Measurements from ENCODE around the gene ANXA2.

Gene ANXA2

DNA sequence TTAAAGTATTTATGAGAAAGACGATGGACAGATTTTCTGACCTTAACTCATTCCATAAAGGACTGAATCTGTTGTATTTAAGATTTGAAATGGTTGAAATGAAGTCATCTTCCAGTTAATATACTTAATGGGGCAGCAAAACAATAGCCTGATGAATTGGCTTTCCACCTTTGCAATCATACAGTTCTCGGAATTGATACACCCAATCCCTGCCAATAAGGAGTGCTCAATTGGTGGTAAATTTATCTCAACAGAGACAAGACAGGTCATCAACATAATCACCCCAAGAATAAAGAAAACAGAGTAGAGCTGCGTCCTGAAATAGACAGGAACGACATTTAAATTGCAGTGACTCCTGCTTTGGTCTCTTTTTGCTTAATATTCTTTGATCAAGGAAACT, 11.2 kb downstream of the ANXA2 start:
- no peak for FAIRE-seq

DNA sequence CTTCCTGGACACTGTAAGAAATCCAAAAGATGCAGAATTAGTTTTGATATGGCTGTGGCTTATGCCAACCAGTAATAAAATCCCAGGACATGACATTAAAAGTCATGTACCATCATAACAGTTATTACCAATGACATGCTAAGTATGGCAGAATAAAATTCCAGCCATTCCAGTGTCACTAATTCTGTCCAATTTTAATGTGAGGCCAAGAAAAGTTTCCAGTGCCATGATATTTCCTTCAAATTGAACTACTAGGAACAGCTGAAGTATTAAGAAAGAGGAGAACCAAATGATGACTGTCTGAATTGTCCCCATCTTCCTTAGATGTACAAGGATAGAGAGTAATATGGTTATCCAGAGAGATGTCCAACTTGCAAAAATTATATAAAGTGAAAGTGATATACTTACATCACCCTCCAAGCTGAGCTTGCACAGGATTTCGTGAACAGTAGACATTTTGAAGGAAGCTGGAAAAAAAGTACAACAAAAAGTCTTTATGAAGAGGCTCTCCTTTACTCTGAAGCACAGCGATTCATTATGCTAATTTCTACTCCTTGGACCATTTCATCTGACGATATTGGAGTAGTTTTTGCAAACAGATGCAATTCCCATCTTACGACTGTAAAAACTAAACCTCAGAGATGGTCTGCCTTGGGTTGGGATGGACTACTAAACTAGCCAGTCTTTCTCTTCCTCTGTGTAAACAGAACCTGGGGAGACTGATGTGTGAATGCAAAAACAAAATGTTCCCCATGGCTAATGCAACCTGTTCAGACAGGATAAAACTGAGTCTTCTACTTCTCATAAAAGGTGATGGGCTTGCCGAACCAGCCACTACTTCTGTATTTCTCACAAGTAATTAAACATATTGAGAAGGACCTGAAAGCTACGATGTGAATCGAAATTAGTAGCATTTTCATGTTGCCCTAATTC, 11.9 kb downstream of the ANXA2 start:
- FAIRE-seq = no peak

DNA sequence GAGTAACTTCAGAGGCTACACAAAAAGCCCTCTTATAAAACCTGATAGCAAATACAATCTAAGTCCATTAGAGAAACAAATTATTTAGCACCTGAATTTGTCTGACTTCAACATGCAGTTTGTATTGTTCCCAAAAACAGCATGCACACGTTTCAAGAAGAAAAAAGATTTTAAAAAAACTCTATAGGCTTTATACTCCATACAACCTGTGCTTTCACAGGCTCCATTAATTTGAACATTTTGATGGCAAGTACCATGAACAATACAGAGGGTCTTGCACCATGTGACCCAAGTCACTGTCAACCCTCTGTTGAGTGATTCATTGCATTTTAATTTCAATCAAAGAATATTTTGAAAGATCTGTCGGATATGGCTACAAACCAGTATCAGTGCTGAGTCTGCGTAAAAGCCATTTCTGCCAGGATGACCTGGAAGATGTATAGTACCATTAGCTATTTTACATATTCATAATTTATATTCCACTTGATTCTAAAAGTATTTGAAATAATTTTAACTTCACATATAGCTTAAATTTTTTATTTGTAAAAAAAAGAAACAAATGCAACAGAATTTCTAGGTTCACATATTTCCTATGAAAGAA, 13.2 kb downstream of the ANXA2 start:
- FAIRE-seq = no peak

DNA sequence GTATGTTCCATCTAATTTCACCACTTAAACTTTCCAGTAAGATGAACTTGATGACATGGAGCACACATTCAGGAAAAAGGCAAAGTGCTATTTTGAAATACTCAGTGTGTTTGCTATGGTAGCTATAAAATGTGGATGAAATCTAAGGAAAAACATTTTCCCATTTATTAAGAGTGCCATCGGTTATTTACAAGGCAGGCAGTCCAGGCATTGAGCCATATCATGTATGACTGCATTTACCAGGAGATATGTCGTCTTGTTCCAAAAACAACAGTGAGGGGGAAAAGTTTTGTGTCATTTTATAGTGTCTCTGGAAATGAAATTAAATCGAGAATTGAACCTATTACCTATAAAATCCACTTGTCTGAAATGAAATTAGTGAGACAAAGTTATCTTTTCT, 13.7 kb downstream of the ANXA2 start:
- no peak for FAIRE-seq

DNA sequence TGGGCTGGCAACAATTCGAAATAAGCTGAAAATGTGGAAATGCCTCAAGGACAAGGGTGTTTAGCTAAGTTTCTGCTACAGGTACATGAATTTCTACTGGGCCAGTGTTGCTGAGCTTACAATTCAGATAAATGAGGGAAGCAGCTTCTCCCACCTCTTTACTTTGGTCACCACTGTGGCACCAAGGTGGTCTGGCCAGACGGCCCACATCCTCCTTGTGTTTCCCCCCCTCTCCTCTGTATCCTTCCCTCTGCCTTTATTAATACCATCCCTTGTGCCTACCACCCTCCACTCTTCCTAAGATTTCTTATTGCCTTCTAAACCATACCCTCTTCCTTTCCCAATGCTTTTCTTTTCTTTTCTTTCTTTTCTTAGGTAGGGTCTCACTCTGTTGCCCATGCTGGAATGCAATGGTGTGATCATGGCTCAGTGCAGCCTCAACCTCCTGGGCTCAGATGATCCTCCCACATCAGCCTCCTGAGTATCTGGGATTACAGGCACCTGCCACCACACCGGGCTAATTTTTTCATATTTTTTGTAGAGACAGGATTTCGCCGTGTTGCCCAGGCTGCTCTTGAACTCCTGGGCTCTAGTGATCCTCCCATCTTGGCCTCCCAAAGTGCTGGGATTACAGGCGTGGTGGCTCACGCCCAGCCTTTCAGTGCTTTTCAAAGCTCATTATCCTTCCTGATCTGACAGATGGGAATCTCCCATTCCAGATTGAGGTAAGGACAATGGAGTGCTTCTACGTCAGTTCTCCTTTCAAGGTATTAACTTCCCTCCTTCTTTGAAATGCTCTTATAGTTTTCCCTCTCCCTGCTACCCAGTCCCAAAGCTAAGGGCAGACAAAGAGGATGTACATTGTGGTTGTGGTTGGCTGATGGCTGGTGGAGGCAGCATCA, 14.8 kb downstream of the ANXA2 start:
- FAIRE-seq = no peak

DNA sequence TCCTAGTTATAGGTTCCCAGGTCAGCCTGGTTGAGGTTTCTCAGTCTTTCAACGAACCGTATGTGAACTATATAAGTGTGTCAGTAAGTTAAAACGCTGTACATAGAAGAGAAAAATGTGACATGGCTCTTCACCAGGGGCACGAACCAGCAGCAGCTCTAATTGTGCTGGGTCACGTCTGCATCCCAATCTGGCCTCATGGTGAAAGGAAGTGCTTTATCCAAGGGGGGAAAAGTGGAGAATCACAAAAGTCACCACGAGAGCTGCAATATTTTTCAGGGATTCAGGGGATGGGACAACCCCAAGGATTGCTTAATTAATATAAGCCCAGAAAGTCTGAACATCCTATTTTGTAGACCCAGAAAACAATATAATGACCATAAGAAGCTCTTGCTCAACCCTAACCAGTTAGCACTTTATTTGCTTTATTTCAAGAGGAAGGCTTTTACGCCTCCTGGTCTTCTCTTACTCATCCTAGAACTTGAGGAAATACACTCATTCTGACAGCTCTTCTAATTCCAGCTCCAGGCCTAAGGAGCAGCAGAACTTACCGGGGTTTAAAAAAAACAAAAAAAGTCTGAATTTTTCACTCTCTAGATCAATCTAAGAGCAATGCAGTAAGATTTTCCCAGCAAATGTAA, 16.5 kb downstream of the ANXA2 start:
- FAIRE-seq = no peak

DNA sequence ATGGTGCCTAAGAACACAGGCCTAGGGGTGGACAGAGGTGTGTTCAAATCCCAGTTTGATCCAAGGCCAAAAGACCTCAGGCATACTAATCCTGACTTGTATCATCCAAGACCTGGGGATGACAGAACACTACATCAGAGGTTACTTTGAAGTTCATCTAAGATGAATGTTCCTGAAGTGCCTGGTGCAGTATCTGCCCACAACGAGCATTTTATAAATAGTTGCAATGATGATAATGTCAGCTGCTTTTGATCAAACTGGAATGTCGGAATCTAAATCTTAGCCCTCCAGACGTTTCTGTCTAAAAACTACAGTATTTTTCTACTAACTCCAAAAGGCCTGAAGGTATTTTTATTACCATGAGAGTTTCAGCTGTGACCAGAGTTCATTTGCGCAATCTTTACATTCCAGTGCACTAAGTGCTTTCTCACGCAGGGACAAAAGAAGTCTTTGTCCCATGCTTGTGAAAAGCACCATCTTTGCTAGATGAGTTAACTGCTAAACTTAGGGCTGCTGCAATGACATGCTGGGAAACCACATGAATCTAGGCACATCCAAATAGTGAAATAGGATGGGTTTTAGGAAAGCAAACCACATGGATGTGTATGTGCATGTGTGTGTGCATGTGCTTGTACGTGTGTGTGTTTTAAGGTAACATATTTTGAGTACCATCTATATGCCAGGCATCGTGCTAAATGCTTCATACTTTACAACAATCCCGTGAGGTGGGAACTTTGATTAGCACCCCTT, 18.1 kb downstream of the ANXA2 start:
- FAIRE-seq = no peak

DNA sequence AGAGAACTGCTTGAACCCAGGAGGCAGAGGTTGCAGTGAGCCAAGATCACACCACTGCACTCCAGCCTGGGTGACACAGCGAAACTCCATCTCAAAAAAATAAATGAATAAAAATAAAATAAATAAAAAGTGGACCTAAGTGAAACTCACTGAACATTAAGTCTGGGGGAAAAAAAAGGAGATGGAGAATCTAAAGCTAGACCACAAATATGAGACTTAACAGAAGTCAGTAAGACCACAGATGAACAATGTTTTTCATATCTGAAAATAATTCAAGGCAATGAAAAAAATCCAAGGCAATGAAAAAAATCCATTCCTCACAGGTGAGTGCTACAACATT, 18.6 kb downstream of the ANXA2 start:
- FAIRE-seq = no peak

DNA sequence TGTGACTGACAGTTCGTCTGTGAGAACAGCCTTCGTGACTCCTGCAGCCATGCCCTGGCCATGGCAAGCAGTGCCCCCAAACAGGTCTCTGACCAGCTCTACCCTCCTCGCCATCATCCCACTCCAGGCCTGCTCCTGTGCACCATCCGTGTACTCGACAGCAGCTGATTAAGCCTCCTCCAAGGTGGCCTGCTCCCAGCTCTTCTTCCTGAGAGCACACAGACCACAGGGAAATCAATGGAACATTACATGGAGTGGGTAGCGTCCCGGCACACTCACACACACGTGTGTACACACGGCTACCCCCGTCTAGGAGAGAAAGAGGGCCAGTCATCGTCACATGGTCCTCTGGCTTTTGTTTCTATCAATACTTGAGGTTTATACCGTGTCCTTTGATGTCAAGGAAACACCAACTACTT, 21.1 kb downstream of the ANXA2 start:
- FAIRE-seq = no peak

DNA sequence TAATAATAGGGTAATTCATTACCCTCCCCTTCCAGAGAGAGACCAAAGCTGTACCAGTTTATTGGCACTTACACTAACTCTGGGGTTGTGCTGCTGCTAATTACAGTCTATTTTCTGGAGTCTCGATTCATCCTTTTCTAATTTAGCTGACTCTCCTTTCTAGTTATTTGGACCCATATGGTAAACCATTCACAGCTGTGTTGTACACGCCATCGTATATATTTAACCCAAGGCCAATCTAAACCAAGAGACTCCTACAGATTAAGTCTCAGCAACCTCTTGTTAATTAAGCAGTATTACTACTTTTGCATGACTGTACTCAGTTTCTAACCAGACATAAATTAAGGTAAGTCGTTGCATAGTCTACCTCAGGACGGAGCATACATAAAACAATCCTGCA, 22.5 kb downstream of the ANXA2 start:
- FAIRE-seq = no peak

DNA sequence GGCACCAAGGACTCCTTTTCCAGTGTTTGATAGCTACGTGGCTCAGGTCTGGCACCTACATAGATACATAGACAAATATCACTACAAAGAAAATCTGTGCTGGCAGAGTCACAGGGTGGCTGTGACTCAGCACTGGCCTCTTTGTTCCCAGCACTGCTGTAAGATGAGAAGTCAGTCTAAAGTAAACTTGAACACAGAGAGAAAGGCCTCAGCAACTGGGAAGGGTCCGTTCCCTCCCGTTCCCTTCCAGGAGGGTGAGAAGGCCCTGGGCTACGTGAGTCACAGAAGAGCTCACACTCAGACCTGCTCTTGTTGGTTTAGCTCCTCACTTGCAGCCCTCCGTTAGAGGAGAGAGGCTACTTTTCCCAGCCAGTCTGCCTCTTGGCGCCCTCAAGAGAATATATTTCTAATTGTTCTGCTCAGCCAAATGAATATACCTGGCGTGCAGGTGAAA, 23.1 kb downstream of the ANXA2 start:
- FAIRE-seq = no peak

DNA sequence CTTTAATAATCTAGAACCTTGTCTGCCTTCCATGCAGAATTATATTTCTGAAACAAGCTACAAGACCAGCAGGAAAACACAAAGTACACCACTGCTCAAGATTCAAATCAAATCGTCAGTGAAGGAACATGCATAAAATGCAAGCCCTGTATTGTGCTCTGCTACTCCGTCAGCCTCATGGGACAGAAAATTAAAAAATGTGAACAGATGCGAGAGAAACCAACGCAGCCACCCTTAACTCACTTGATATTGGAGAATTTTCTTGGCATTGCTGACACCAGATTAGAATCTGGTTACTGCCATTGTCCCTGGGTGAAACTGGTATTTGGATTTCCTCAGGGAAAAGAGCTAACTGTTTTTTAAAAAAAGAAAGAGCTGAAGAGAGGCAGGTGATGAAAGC, 23.6 kb downstream of the ANXA2 start:
- FAIRE-seq = no peak

DNA sequence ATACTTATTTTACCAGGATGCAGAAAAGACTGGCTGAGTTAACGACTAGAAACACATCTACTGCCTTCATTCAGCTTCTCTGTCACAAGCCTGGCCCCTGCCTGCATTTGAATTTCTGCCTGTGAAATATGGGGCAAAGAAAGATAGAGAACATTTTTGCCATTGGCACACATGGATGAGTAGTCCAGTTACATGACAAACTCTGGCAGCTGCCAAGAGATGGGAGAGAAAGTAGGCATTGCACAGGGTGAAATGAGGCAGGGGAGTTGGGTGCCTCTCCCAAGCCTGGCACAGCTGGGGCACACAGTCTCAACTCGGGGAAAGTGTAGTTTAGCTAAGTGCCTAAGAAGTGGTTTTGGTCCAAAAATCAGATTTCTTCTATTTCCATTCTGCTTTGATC, 24.0 kb downstream of the ANXA2 start:
- FAIRE-seq = no peak

DNA sequence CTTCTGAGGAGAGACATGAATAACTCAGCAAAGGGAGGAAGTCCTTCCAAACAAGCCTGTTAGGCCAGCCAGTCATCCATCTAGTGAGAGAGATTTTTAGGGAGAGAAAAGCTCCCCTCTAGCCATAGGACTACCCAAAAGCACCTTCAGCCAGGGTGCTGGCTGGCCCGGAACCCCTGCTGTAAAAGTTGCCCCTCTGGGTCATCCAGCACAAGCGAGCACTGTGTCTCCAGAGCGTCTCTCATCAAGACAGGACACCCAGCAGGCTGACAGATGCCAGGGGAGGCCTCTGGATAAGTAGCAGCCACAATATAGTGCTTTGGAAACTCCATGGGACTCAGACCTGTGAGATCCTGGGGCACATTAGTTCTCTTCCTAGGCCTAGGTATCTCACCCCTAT, 24.5 kb downstream of the ANXA2 start:
- FAIRE-seq = no peak

DNA sequence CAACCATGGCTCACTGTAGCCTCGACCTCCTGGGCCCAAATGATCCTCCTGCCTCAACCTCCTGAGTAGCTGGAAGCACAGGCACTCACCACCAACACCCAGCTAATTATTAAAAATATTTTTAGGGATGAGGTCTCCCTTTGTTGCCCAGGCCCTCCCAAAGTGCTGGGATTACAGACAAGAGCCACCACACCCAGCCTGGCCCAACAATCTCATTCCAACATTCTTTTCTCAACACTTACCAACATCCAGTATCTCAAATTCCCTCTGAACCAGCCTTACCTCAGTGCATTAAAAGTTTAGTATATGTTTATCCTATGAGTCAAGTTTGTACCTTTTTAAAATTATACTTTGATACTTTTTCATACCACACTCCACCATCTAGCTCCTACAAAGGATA, 25.0 kb downstream of the ANXA2 start:
- FAIRE-seq = no peak

DNA sequence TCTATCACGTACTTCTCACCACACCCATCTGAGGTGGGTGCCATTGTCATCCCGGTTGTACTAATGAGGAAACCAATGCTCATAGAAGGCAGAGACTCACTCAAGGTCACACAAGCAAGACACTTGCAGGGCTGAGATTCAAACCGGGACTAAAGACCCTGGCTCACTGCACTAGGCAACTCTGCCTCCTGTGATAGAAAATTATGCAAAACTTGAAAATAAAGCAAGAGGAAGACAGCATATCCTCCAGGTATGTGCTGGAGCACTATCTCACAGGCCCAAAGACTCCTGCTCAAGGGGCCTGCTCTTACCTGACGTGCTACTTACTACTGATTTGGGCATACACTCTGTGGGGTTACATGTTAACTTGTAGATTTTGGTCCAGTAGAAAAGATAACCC, 25.6 kb downstream of the ANXA2 start:
- no peak for FAIRE-seq

DNA sequence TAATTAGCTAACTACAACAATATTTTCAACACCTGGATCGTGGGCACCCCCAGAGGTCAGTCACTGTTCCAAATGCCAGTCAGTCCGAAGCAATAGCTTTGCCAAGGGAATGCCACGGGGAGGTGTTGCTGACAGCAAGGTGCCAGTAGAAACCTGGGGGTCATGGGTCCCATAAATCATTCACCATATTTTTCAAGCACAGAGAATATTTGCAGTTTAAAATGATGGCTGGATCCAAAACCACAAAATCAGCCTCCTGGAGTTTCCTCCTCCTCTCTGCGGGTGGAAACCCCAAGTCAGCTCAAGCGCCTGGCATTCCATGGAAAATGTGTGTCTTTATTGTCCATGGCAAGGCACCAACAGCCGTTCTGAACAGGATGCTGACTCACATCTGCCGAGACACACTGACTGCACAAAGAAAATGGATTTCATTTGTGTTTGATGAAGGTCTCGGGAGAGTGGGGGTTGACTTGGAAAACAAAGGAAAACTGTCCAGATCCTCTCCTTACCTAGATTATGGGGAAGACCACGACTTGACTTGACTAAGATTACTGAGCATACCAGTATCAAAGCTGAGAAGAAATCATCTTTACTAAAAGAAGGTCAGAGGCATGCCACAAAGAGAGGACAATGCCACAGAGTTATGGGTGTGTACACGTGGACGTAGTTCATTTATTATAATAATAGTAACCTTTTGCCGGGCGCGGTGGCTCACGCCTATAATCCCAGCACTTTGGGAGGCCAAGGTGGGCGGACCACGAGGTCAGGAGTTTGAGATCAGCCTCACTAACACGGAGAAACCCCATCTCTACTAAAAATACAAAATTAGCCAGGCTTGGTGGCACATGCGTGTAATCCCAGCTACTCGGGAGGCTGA, 26.4 kb downstream of the ANXA2 start:
- no peak for FAIRE-seq

DNA sequence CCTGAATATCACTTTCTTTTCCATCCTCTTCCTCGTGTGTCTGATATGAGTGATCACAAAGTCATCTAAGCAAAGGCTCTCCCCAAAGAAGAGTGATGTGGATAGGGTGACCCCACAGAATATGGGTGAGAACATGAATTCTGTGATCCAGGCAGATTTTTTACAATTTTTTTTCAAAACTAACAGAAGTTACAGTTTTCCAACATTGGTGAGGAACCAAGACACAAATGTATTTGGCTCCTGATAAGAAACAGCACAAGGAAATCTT, 27.0 kb downstream of the ANXA2 start:
- FAIRE-seq = no peak

DNA sequence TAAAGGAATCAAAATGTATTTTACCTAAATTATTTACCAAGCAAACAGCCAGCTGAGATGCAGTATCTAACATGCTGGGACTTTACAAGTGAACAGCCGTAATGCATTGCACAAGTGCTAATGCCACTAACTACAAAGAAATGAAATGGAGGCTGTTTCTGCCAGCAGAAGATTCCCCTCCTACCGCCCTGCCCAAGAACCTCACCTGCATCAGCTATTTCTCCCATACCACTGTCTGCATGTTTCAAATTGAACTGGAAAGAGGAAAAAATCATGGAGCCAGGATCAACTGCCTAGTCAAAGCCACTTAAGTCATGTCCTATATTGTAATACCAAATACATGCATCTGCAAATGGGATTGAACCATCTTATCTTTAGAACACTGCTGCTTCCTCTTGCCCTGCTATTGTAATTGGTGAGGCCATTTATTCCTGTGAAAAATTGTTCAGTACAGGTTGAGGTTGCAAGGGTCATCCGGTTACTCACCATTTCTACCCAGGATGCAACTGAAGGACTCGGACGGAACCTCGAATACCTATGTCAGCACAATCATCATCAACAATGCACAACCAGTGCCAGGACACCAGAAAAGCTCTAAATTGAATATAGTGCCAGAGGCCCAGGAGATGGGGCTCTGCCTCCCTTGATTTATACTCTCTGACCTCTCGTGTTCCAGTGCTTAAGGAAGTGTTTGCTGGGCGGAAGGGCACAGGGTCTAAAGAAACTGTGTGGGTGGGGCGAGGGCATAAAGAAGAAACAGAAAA, 27.5 kb downstream of the ANXA2 start:
- FAIRE-seq = no peak

DNA sequence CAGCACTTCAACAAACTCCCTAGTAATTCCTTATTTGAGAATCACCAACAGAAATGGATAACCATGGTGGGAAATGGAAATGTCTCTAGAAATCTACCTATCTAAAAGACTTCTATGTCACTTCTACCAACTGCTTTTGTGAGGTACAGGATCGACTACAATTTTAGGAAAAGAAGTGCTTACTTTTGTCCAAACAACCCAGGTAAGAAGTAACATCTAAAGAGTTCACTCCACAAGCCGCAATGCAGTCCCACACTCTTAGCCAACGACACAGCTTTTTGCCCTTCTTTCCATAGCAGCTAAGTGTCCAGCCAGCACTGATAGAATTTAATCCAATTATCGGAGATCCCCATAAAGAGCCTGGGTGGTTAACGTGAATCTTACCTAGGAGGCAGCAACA, 28.1 kb downstream of the ANXA2 start:
- FAIRE-seq = no peak

DNA sequence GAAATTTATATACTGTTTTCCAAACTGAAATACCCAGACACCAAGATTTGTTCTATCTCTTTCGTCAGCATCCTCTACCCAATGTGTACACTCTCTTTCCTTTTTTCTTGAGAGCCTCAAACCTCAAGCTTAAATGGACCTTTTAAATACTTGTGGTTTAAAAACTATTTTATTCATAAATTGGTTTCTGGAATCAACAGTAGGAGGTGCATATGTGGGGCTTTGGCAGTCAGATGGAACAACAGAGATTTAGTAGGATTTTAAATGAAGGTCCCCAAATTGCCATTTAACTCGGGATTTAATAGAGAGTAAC, 33.2 kb downstream of the ANXA2 start:
- FAIRE-seq = no peak
